Superior temporal gyrus (tissue), 1 donor: ENCODE measurements around the gene AKAP13.

Experiments
- DNase-seq: peaks from one replicate; pipeline ENCODE4 v3.0.0-alpha.2; 2016; ENCODE audit errors: extremely low spot score

Gene AKAP13

DNA sequence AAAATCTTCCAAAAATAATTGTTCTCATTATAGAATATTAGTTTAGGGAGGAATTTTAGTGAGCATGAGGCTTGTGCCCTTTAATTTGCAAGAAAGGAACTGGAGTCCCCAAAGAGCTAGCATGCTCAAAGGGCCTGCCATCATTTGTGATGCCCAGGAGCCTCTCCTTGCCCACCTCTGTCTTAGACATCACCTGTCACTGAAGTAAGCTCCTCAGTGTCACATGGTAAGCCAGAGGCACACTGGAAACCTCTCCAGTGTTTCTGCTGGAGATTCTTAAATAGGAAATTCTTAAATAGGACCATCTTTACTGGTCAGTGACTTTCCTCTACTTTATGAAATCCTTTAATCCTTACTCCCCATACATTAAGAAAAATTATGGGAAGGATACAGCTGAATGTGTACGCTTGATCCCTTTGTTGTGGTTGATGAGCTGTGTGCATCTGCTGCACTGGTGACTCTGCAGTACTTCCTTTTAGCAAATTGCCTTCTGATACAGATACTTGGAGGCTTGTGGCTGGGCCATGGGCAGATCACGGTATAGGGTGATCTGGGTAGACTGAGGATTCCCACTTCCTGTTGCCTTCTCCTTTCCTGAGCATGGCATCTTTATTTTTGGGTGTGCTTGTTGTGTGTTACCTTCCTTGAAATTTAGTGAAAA, 216.9 kb downstream of the AKAP13 start:
- no peak for DNase-seq

DNA sequence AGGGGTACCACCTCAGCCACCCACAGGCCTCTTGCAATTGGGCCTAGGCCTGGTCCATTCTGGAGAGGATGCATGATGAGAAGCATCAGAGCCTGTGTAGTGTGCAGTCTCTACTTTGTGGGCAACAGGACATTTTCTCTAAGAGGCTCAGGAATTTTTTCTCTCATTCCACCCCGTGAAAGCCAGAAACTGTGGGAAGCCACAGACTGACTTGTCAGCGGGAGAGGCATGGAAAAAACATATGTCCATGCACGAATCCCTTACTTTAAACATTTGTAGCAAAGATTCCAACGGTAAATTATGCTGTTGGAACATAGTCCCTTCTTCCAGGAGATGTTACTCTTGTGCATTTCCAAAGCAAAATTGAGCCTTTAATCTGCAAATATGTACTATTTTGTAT, 217.8 kb downstream of the AKAP13 start:
- DNase-seq: no peak

DNA sequence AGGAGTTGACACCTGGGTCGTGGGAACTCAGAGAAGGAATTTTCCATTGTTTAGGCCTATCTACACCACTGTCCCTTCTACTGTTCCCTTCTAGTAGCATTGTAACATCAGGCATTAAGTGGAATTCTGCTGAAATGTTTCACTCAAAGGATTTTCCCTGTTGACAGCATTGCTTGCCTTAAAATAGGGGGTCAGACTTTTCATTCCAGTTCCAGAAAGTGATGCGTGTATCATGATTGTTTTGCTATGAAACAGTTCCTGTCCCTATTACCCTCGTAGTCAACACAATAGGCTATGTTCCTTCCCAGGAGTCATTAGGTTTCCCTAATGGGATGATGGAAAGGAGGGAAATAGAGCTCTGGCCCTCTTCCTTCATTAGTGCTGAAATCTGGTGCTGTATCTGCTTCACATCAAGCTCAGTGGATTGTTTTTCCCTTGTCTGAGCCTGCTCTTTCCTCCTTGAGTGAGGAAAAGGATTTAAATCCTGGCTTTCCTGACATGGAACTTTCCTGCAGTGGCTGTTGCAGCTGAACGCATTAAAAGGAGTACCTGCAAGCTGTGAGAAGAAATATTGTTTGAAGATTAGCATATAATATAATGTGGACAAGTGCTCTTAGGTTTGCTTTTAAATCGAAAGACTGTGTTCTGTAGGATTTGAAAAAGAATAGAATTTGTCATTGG, 218.5 kb downstream of the AKAP13 start:
- no peak for DNase-seq

DNA sequence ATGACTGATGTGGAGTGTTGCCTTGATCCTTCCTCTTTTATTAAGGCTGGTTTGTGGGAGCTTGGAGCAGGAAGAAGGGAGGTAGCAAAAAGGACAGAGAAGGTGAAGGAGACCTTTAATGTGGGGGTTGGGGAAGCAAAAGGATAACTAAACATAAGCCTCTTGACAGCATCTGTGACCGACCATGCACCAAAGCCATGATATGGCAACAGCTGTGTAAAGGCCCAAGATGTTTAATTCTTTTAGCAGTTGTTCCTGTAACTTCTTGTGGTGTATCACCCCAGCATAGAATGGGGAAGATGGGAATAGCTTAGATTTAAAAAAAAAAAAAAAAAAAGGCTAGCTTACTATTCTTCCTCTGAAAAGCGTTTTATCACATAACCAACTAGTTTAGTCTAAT, 219.6 kb downstream of the AKAP13 start:
- DNase-seq: no peak

DNA sequence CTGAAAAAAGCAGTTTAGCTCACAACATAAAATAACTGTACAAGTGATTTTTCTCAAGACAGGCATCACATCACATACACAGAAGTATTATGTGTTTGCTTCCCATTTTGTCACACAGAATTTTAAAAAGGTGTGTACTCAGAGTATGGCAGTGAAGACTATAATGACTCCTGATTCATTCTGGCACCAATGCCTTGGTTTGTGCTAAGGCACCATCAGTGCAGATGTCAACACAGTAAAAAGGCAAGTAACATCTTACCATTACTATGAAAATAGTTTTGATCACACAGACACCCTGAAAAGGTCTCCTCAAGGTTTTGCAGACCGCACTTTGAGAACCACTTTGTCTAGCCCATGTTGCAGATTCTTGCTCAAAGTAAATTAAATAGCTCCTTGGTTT, 222.8 kb downstream of the AKAP13 start:
- DNase-seq: no peak

DNA sequence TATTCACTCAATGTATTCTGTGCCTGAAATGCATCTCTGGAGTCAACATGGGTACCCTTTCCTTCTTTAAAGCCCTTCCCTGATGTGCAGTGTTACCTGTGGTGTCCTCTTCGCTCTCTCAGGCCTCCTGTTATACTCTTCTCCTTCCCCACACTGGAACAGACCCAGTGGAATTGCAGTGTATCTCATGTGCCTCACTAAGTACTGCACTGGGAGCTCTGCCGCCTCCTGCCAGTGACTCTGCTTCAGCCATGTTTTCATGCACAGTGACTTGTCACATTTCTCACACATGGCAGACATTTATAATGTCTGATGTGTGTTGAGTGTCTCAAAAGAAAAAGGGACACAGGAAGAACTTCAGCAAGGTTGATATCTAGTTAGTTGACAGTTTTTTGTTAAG, 223.3 kb downstream of the AKAP13 start:
- no peak for DNase-seq

DNA sequence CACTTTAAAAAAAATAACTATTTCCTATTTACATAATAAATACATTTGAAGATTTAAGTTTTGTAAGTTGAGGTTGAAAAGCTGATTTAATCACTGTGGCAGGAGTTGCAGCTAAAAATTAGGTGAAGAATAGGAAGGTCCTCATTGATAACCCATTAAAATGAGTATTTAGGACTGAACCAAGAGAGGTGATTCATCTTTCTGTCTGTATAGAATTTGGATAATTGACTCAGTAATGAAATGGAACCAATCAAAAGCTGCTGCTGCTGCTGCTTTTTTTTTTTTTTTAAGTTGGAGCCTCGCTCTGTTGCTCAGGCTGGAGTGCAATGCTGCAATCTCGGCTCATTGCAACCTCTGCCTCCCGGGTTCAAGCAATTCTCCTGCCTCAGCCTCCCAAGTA, 223.8 kb downstream of the AKAP13 start:
- no peak for DNase-seq

DNA sequence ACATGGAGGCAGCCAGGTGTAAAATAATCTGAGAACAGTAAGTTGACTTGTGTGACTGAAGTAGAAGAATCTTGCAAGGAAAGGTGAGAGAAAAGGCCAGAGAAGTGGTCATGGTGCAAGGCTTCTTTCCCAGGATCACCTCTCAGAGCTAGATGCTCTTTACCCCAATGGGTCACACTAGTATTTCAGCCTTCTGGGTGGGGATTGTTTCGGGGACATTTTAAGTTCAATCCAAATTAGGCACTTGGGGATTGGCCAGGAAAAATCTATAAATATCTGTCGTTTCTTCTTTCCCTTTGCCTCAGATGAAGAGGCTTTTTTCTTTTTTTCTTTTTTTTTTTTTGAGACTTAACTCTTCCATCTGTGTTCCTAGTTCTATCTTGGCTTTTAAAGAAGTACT, 226.3 kb downstream of the AKAP13 start:
- no peak for DNase-seq

DNA sequence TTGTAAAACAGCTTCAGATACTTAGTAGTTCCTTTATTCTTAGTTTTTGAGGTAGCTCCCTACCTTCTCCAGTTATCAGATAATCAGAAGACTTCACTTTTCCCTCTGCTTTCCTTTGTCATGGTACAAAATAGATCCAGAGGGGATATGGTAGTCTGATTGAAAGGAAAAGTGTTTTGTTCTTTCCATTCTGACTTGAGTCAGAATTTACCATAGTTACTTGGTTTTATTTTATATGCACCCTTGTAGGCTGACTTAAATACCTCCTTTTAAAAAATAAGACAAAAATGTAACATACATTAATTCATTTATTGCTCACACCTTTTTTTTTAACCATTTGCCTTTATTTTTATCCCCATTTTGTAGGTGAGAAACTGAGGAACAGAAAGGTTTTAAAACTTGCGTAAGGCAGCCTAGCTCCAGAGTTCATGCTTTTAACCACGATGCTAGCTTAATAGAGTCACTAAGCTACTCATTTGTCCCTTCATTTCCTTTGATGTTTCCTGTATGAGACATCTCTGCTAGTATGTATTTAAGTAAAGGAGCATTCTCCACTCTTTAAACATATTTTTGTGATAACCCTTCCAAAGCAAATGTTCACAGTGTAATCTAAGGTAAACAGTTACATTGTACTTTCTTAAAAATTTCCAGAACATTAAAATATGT, 226.9 kb downstream of the AKAP13 start:
- no peak for DNase-seq

DNA sequence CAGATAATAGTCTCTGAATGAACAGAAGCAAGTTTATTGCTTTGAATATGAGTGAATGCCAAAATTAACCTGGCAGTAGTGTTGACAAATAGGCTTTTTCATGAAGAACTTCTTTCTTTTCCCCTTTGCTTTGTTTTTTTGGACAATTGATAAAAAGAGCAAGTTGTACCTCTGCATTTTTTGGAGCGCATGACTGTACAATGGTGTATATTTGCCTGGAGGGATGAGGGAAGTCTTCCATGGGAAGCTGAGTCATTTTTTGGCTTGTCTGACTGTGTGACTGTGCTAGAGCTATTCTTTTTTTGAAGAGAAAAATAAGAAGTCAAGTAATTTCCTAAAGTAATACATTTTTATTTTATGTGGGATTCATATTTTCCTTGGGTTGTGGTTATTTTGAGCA, 227.4 kb downstream of the AKAP13 start:
- peak; percentile 65 for DNase-seq

DNA sequence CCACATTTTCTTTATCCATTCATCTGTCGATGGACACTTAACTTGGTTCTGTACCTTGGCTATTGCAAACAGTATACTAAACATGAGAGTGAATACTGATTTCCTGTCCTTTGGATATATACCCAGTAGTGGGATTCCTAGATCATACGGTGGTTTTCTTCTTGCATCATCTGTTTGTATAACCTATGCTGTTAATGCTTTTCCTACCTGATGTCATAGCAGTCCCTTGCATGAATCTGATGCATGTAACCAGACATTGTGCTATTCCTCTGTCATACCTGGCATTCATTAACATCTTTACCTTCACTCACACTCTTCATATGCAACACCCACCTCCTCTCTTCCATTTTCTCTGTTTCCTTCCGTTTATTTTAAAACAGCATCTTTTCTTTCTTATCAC, 229.1 kb downstream of the AKAP13 start:
- no peak for DNase-seq

DNA sequence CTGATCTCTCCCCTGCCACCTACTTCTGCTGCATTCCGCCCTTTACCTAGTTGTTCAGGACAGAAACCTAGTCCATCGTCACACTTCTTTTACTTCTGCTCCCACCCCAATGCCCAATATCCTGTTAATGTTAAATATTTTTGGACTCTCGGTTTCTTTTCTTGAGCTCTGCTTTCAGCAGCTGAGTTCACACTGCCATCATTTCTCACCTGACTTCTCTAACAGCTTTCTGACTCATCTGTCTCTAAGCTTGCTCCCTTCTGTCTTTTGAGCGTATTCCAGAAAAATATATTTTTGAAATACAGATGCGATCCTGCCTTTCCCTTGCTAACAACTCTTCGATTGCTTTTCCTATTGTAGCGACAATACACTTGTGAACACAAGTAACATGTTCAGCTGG, 231.0 kb downstream of the AKAP13 start:
- no peak for DNase-seq

DNA sequence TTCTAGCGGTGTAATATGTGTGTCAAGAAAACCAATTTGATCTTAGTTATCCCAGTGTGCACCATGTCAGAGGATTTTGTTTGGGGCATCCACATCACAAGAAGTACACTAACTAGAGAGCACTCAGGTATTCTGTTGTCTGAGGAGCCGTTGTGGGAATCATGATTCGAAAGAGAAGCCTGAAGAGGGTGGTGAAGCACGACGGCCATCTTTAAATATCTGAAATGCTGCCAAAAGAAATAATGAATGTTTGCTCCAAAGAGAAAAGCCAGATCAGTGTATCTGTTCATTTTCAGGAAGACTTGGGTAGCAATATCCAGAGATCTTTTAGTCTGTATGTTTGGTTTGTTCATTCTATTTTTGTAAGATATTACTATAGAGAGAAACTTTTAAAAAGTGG, 233.7 kb downstream of the AKAP13 start:
- DNase-seq: no peak

DNA sequence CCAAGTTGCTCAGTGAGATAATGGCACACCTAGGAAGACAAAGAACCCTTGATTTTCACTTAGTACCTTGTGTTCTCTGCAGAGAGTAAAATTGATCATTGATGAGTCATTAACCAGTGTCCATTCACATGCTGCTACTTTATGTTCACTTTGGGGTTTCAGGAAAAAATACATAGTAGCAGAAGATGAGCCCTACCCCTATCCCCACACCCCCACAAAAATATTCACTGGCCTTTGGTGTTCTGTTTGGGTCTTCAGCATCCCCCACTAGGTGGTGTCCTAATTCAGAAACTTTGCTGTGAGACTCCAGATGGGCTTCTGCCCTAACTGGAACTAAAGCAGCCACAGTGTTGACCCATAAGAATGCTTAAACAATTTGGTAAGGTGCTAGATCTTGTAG, 235.5 kb downstream of the AKAP13 start:
- DNase-seq: no peak

DNA sequence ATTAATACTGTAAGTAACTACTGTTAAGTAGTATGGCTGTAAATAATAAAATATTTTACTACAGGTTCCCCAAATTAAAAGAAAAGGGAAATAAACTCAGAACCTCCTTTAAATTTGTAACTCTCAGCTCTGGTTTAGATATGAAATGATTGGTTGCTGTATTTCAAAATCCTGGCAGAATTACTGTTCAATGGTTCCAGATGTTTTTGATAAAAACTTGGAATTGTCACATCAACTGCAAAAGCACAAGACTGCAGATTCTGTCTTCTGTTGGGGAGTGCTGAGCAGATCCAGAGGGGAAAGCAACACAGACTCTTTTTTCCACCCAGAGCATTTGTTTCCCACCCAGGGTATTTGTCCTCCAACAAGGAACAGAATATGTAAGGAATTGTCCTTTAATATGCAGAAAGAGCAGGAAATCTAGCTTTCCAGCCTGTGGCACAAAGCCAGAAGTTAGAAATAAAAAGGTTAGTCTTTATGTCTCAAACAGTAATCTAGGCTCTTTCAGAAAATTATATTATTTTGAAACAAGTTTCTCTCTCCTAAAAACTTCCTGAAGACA, 236.2 kb downstream of the AKAP13 start:
- no peak for DNase-seq

DNA sequence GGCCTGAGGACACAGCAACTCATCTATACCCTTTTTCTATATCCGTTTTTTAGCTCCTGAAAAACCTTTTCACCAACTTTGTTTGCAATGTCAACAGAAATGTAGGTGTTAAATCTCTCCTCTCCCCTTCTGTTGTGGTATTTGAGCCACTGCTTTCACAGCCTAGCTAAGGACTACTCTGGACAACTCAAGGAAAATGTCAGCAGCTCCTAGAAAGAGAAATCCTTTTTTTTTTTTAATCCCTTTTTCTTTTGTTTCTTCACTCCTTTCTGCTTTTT, 237.8 kb downstream of the AKAP13 start:
- no peak for DNase-seq

DNA sequence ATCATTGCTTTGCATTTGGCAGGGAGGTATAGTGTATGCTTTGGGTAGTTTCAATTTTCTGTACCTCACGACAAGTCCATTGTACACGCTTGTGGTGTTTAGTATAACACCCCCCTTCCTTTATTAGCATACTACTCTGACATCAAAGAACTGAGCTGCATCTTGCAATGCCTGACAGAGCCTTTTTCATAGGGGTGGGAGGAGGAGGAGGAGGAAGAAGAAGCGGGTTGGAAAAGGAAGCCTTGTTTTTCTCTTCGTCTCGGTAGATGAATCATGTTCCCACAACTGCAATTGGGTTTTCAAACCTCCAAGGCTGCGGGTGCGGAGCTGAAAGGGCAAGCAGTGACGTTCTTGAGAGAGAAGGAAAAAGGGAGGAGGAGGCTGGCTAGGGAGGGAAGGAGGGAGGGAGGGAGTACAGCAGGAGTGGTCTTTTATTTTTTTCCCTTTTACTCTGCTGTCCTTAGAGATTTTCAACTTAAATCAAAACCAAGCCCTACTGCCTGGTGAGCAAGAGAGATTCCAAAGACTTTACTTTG, 238.6 kb downstream of the AKAP13 start:
- DNase-seq: no peak

DNA sequence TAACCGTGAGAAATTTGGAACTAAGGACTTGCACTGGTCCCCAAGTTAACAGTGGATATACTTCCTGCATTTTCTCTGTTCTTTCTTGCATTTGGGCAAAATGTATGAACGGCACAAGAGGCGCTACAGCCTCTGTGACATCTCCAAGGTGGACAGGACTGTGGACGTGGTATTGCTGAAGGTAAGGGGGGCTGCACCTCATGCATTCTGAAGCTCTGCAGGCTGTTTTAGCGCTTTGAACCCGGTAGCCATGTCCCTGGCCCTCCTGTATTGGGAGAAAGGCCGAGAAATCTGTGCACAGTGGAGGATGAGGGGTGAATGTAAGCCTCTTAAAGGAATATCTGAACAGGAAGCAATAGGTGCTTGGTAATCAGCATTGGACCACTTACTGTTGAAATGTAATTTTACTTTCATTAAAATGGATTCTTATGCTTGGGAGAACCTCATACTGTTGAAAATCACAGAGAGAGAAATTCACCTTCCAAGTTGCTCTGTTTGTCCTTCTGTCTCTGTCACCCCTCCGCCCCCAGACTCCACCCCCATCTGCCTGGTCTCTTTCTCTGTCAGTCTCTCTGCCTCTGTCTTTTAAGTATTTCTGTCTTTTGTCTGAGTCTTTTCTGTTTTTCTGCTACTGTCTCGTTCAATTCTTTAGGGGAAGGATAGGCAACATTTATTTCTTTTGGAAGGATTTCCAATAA, 239.7 kb downstream of the AKAP13 start:
- no peak for DNase-seq

DNA sequence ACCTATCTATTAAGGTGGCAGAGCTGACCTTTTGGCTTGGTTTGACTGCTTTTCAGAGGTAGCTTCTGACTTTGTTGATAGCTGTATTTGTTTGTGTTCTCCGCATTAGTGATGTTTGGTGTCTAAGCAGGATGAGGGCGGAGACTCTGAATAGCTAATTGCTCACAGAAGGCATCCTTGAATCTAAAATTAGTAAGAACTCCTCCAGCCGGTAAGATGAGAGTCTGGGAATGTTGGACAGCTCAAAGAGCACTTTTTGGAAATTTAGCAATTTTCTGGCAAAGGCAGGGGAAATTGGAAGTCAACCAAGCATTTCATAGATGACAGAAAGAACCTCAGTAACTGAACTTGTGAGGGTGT, 240.3 kb downstream of the AKAP13 start:
- no peak for DNase-seq

DNA sequence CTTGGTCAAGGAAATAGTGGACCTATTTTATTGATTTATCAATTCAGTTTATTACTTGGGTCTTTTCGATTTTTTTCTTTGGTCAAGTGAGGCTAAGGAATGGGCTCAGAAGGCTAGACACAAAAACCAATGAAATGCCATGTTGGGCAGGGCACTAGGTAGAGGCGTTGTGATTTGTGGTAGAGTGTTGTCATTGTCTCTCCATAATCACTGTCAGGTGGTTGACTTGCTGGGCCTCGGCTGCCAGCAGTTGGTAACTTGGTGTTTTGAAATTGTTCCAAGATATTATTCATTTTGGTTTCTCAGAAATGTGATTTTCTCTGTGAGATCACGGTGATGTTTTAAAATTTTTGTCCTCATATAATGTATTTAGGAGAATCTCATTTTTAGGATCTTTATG, 240.7 kb downstream of the AKAP13 start:
- no peak for DNase-seq

DNA sequence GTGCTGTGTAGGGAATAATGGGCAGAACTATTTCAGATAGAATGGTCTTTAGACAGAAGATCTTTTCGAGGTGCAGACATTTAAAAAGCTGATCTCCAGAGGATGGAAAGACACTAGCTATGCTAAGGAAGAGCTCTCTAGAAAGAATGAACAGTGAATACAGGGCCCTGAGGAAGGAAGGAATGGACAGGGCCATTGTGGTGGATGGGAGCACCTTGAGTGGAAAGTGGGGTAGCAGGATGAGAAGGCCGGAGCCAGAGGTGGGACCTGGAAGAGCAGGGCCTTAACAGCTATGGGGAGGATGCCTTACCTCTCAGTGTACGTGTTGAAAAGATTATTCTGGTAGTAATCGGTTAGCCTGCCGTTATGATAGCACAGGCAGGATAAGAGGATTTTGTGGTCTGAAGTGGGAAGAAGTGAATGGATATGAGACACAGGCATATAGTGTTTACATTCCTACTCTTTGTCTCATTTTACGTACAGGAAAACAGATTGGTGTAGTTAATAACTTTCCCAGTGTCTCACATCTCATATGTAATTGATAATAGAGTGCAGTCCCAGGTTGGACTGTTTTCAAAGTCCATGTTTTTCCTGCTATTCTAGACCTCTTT, 241.9 kb downstream of the AKAP13 start:
- DNase-seq: no peak
